Activated CD4-positive, alpha-beta memory T cell treated with anti-CD3 and anti-CD28 coated beads for 36 hours (primary cell): ENCODE results near the gene JKAMP. TPM values are rescaled to one million over a fixed set of nuclear protein-coding genes. Genes with fewer than 3 reads are reported as not detected.

Source experiments
- CTCF ChIA-PET: fragments of 350-600 bp; sonication (Branson Sonifier 250); formaldehyde crosslinking; loops from one replicate; lab custom pipeline; 2021; ENCODE audit warnings: antibody characterized with exemption, inconsistent platforms; lab: Charles Lee
- POLR2A ChIA-PET: fragments of 350-600 bp; sonication (Branson Sonifier 250); formaldehyde crosslinking; loops from one replicate; lab custom pipeline; 2021; ENCODE audit warnings: antibody characterized with exemption; lab: Charles Lee
- DNase-seq: peaks from one replicate; pipeline ENCODE4 v3.0.0-alpha.2; 2020
- H3K27ac Mint-ChIP-seq: one replicate; pipeline ENCODE4 v1.8.0; 2021; ENCODE audit warnings: mixed read lengths
- H3K27me3 Mint-ChIP-seq: one replicate; pipeline ENCODE4 v1.8.0; 2021; ENCODE audit warnings: mixed read lengths
- H3K36me3 Mint-ChIP-seq: one replicate; pipeline ENCODE4 v1.8.0; 2021; ENCODE audit warnings: mixed read lengths
- H3K4me1 Mint-ChIP-seq: one replicate; pipeline ENCODE4 v1.8.0; 2021; ENCODE audit warnings: low read depth, mixed read lengths
- H3K4me3 Mint-ChIP-seq: one replicate; pipeline ENCODE4 v1.8.0; 2021; ENCODE audit warnings: mild to moderate bottlenecking, mixed read lengths
- H3K9me3 Mint-ChIP-seq: one replicate; pipeline ENCODE4 v1.8.0; 2021; ENCODE audit warnings: mixed read lengths
- intact Hi-C: fragments of 100-400 bp; cut with micrococcal nuclease; formaldehyde crosslinking; loops from one replicate; pipeline ENCODE4 v1.15.1; 2023
- total RNA-seq, 2 experiments: library from RNA; stranded (reverse); gene quantifications; one replicate each; pipeline ENCODE4 v1.2.3, GENCODE V29; 2021

The JKAMP gene
- total RNA-seq, 2 experiments from 2014 or later, result 21.0 to 26.4 TPM

GRCh38 chr14:59541731-59542130, 57.4 kb downstream of the JKAMP start:
- intact Hi-C loops, result no loop called here
- ChIA-PET POLR2A (no interaction called here), CTCF (no interaction called here)
- H3K27ac Mint-ChIP-seq, result no peak overlapping the region
- no peak overlapping the region for H3K4me3 Mint-ChIP-seq
- no peaks in the 10 kb centered on the region for H3K9me3 Mint-ChIP-seq
- H3K36me3 Mint-ChIP-seq, result no peaks in the 10 kb centered on the region
- DNase-seq, result no peak
- no peaks in the 10 kb centered on the region for H3K4me1 Mint-ChIP-seq
- H3K27me3 Mint-ChIP-seq, result peaks cover 4% of the 10 kb centered on the region

GRCh38 chr14:59543873-59544272, 59.6 kb downstream of the JKAMP start:
- Mint-ChIP-seq H3K4me1 (no peaks in the 10 kb centered on the region), H3K36me3 (no peaks in the 10 kb centered on the region), H3K27me3 (peaks cover 3% of the 10 kb centered on the region), H3K27ac (no peak overlapping the region), H3K4me3 (no peak overlapping the region), H3K9me3 (no peaks in the 10 kb centered on the region)
- CTCF ChIA-PET, result interaction anchor here (1.0 to 1.2 kb wide), 2 partner anchors 35 to 44 kb away, joined by 3 read pairs; no protein-coding TSS in a partner anchor
- POLR2A ChIA-PET, result no interaction called here
- no peak for DNase-seq
- intact Hi-C loops, result no loop called here

GRCh38 chr14:59547310-59547709, 63.0 kb downstream of the JKAMP start:
- no peaks in the 10 kb centered on the region for H3K9me3 Mint-ChIP-seq

More at GRCh38 chr14:59547310-59547709, 63.0 kb downstream of the JKAMP start:
- Mint-ChIP-seq H3K4me1 (no peaks in the 10 kb centered on the region), H3K27ac (no peak overlapping the region), H3K27me3 (peaks cover 2% of the 10 kb centered on the region), H3K36me3 (no peaks in the 10 kb centered on the region), H3K4me3 (no peak overlapping the region)
- intact Hi-C loops, result no loop called here
- no peak for DNase-seq
- POLR2A ChIA-PET, result no interaction called here
- CTCF ChIA-PET, result interaction anchor here (1.1 kb wide), 1 partner anchor 29 kb away, joined by 3 read pairs; no protein-coding TSS in a partner anchor

Other genes starting within 250 kb of the JKAMP start
- gene GPR135, start 19.1 kb upstream of the JKAMP start, total RNA-seq, result under 1 TPM; 0.51 to 0.74 TPM
- gene L3HYPDH, start 109 bp upstream of the JKAMP start, total RNA-seq, result 1 to 10 TPM; 7.8 to 7.9 TPM
- not detected for gene CCDC175, start 92.3 kb downstream of the JKAMP start, total RNA-seq